GM13977 (cell line): ENCODE results near the gene TGFBRAP1.

ENCODE experiments used
- DNase-seq: peaks from one replicate; pipeline ENCODE4 v3.0.0; 2012; ENCODE audit warnings: low spot score
- in situ Hi-C: fragments of 300-500 bp; cut with MboI; formaldehyde crosslinking; loops from one replicate; pipeline ENCODE4 v1.12.0; 2022; ENCODE audit warnings: low sequenced_read_pairs, low pct_unique_long_range_greater_than_20kb, mixed read lengths, inconsistent platforms; ENCODE audit not compliant: unreplicated experiment
- TF ChIP-seq, protein P1 (sequence below): IDR thresholded peaks from 2 replicates; pipeline ENCODE4 v1.5.1; 2012; ENCODE audit warnings: mild to moderate bottlenecking, control low read depth; ENCODE audit not compliant: insufficient read depth; ENCODE audit errors: extremely low read depth, missing control alignments

Gene TGFBRAP1

DNA sequence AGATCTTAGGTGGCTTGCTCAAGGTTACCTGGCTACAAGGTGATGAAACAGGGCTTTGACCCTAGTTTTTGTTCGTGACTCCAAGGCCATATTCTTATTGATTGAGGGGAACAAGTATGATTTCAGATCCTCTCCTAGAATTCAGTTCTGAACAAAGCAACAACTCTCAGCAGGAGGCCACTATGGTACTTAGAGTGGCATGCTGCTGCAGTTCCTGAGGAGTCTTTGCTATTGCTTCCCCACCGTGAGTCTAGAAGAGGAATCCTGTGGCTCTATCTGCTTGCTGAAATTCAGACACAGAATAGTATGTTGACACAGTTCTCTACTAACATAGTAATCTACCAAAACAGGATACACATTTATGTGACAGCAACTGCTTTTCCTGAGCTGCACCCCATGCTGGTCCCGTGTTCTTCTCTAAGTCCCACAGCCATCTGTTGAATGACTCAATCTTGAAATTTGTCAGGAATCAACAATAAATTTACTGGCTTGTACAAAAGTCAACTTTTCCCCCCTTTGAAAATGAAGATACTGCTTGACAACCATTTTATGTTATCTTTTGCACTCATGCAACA, 4.1 kb downstream of the TGFBRAP1 start:
- DNase-seq, result no peak
- TF ChIP-seq, protein P1, sequence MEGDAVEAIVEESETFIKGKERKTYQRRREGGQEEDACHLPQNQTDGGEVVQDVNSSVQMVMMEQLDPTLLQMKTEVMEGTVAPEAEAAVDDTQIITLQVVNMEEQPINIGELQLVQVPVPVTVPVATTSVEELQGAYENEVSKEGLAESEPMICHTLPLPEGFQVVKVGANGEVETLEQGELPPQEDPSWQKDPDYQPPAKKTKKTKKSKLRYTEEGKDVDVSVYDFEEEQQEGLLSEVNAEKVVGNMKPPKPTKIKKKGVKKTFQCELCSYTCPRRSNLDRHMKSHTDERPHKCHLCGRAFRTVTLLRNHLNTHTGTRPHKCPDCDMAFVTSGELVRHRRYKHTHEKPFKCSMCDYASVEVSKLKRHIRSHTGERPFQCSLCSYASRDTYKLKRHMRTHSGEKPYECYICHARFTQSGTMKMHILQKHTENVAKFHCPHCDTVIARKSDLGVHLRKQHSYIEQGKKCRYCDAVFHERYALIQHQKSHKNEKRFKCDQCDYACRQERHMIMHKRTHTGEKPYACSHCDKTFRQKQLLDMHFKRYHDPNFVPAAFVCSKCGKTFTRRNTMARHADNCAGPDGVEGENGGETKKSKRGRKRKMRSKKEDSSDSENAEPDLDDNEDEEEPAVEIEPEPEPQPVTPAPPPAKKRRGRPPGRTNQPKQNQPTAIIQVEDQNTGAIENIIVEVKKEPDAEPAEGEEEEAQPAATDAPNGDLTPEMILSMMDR, result no peak
- in situ Hi-C loops, result no loop called here

DNA sequence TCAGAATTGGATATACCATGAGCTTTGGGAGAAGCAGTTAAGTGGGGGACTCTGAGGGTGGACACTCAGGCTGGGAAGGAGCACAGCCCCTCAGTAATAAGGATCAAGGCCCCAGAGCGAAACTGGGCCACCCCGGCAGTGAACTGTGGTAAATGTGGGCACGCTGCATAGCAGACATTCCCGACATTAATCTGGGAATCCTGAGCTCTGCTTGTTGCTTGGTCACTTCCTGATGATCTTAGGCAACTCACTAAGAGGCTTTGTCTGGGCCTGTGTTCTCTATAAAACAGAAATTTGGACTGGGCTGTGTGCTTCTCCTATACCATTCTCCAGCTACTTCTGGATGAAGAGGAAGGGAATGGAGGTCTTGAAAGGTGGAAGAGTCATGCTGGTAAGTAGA, 4.8 kb downstream of the TGFBRAP1 start:
- TF ChIP-seq, protein P1, result no peak
- in situ Hi-C loops, result no loop called here
- DNase-seq, result no peak

DNA sequence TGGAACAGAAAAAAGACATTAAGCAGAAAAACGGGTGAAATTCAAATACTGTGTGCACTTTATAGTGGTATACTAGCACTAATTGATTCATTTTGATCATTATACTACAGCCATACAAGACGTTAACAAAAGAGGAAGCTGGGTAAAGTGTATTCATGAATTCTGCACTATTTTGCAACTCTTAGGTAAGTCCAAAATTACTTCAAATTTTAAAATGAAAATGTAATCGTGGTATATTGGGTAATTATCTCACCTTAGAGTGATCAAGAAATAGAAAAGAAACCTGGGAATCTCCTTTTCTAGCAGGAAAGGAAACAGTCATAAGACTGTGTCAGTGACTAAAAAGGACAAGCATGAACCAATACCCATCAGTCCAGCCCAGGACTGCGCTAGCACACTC, 5.4 kb downstream of the TGFBRAP1 start:
- TF ChIP-seq, protein P1, result no peak
- in situ Hi-C loops, result no loop called here
- no peak for DNase-seq

DNA sequence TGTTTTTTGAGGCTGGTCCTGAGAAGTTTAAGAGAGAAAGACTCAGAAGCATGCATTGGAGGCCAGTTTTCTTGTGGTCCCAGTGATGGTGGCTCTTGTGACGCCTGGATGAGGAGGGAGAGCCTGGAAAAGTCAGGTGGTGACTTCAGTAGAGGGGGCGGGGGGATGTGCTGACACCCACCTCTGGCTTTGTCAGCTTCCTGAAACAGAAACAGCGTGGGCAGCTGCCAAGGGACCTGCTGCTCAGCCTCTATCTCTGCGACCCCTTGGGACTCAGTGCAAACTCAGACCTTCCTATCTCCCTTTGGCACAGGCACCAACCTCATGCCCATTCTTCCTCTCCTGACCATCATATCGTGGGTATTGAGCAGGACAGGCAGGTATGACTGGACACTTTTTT, 6.4 kb downstream of the TGFBRAP1 start:
- in situ Hi-C loops, result no loop called here
- TF ChIP-seq, protein P1, result no peak

DNA sequence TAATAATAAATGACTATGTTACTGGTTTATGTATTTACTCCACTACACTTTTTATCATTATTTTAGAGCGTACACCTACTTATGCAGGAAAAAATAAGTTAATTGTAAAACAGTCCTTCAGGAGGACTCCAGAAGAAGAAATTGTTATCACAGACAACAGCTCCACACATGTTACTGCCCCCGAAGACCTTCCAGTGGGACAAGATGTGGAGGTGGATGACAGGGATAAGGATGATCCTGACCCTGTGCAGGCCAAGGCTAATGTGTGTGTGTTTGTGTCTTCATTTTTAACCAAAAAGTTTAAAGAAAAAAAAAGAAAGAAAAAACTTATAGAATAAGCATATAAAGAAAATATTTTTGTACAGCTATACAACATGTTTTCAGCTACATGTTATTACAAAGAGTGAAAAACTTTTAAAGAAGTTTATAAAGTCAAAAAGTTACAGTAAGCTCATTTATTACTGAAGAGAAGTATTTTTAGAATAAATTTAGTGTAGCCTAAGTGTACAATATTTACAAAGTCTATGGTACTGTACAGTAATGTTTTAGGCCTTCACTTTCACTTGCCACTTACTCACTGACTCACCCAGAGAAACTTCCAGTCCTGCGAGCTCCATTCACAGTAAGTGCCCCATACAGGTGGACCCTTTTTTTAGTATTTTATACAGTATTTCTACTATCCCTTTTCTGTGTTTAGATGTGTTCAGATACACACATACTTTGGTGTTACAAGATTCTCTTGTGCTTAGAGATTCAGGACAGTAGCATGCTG, 7.5 kb downstream of the TGFBRAP1 start:
- in situ Hi-C loops, result no loop called here
- DNase-seq, result no peak
- TF ChIP-seq, protein P1, result no peak

More for the DNA sequence above, 6.4 kb downstream of the TGFBRAP1 start:
- no peak for DNase-seq

DNA sequence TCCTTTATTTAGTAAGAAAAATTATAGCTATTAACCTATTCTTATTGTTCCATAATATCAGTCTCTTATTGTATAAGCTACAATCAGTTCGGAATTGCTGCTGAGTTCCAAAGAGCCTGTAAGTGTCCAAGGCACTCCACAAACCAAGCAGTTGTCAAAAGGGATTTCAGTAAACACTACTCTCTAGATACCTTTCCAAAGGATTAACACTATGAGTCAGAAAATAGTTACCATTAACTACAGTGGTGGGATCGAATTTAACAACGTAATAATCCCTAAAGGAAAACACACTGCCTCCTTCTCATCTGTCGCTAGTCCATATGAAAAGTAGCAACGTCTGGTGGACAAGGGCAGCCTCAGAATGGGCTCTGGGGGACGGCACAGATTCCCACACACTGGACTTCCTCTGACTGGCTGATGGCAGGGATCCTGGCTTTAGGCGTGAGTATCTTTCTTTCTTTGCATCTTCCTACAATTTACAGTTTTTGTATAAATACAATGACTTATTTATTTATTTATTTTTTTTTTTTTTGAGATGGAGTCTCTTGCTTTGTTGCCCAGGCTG, 8.8 kb downstream of the TGFBRAP1 start:
- no peak for DNase-seq
- in situ Hi-C loops, result no loop called here
- TF ChIP-seq, protein P1, result no peak
